GM12873 (cell line): ENCODE data around the gene NAXE.

ENCODE experiments used
- CTCF ChIP-seq: IDR thresholded peaks from 2 replicates; pipeline ENCODE4 v1.5.1; 2012; ENCODE audit warnings: low read depth, mild to moderate bottlenecking, moderate library complexity, low read length, control low read depth; ENCODE audit not compliant: insufficient read depth; ENCODE audit errors: missing control alignments

NAXE gene

GRCh38 chr1:156591432-156592157 lies at the start of gene NAXE:
NAXE (plus strand) TSS chr1:156591776; CDS start chr1:156591805, 29 bp downstream.
- TF ChIP-seq CTCF, result no peak

GRCh38 chr1:156543066-156543465 lies 48.5 kb upstream of the NAXE start:
- TF ChIP-seq CTCF, result no peak

- no peak for TF ChIP-seq CTCF
Observed at GRCh38 chr1:156544592-156545102, 46.9 kb upstream of the NAXE start.

GRCh38 chr1:156546267-156546666 lies 45.3 kb upstream of the NAXE start:
- TF ChIP-seq CTCF, result no peak

GRCh38 chr1:156547434-156547833 lies 44.1 kb upstream of the NAXE start:
- no peak for TF ChIP-seq CTCF

- no peak for TF ChIP-seq CTCF
Observed at GRCh38 chr1:156547982-156548381, 43.6 kb upstream of the NAXE start.

- TF ChIP-seq CTCF, result no peak
Observed at GRCh38 chr1:156549390-156549789, 42.2 kb upstream of the NAXE start.
